ENCODE results near the gene RTBDN.

DNA sequence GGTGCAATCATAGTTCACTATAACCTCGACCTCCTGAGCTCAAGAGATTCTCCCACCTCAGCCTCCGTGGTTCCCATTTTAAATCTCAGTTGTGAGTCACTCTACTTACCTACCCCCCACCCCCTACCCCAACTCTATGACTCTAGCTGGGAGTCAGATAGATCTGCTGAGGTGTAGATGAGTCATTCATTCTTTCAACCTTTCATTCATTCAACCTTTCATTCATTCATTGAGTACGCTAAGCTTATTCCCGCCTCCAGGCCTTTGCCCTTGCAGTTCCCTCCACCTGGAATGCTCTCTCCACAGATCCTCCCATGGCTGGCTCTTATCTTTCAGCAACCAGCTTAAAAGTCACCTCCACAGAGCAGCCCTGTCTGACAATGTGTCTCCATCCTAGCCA, 2.8 kb upstream of the RTBDN start:
- TF ChIP-seq GATA3 (IDR thresholded peaks at IDR 0.05; ENCODE audit: low read depth, low read length) (no peak), GATA2 (IDR thresholded peaks at IDR 0.05; ENCODE audit: low read depth, low read length) (no peak)

All from SH-SY5Y (cell line).